OCI-LY7 (cell line): ENCODE data around the gene GAST. TPM values are rescaled to one million over a fixed set of nuclear protein-coding genes. Genes with fewer than 3 reads are reported as not detected.

Source experiments
- BruUV-seq: library from RNA; stranded (reverse); fragments of 400-500 nt; replicated peaks from 2 replicates; lab custom pipeline; 2021; lab: Mats Ljungman, UMichigan
- CTCF ChIA-PET: fragments of 300-600 bp; sonication (Branson Sonifier 250); formaldehyde crosslinking; loops from one replicate; lab custom pipeline; 2022; ENCODE audit warnings: antibody characterized with exemption; ENCODE audit not compliant: unreplicated experiment; lab: Charles Lee
- POLR2A ChIA-PET: fragments of 300-600 bp; sonication (Branson Sonifier 250); formaldehyde crosslinking; loops from one replicate; lab custom pipeline; 2022; ENCODE audit warnings: antibody characterized with exemption; lab: Charles Lee
- DNase-seq: peaks from one replicate; pipeline ENCODE4 v3.0.0-alpha.2; 2015; ENCODE audit warnings: low spot score
- H2AFZ ChIP-seq: fragments of 200-600 bp; sonication (generic), shearing (Covaris generic); 2 replicates; pipeline ENCODE4 v1.6.1; 2014; ENCODE audit warnings: mild to moderate bottlenecking, antibody characterized with exemption, low read length, moderate library complexity
- H3K27ac ChIP-seq: fragments of 200-600 bp; sonication (generic); 2 replicates; pipeline ENCODE4 v1.5.1; 2014; ENCODE audit warnings: mixed run types, low read depth, mild to moderate bottlenecking, moderate library complexity, low read length, inconsistent platforms; ENCODE audit not compliant: poor library complexity, severe bottlenecking
- H3K36me3 ChIP-seq: fragments of 200-600 bp; sonication (generic); 2 replicates; pipeline ENCODE4 v1.6.1; 2014; ENCODE audit warnings: mild to moderate bottlenecking, antibody characterized with exemption, low read length, moderate library complexity, mixed read lengths; ENCODE audit not compliant: insufficient read depth
- H3K4me1 ChIP-seq: fragments of 200-600 bp; sonication (generic); 2 replicates; pipeline ENCODE4 v1.5.1; 2014; ENCODE audit warnings: mild to moderate bottlenecking, low read length; ENCODE audit not compliant: insufficient read depth, poor library complexity, severe bottlenecking
- H3K4me2 ChIP-seq: fragments of 200-600 bp; sonication (generic); 2 replicates; pipeline ENCODE4 v1.6.1; 2014; ENCODE audit warnings: mild to moderate bottlenecking, low read length
- H3K4me3 ChIP-seq: fragments of 200-600 bp; sonication (generic); 2 replicates; pipeline ENCODE4 v1.5.1; 2014; ENCODE audit warnings: mild to moderate bottlenecking, low read depth, low read length; ENCODE audit not compliant: poor library complexity, severe bottlenecking
- H3K79me2 ChIP-seq: fragments of 200-600 bp; sonication (generic); 2 replicates; pipeline ENCODE4 v1.6.1; 2016; ENCODE audit warnings: low read depth, mild to moderate bottlenecking, low read length, moderate library complexity, mixed read lengths; ENCODE audit not compliant: insufficient read depth
- H3K9me2 ChIP-seq: fragments of 200-600 bp; sonication (generic); 2 replicates; pipeline ENCODE4 v1.6.1; 2016; ENCODE audit warnings: mild to moderate bottlenecking, low read length, mixed read lengths; ENCODE audit not compliant: insufficient read depth
- H3K9me3 ChIP-seq: fragments of 200-600 bp; sonication (generic); 2 replicates; pipeline ENCODE4 v1.6.1; 2014; ENCODE audit warnings: mild to moderate bottlenecking, mixed run types, low read length, mixed read lengths
- H4K20me1 ChIP-seq: fragments of 200-600 bp; sonication (generic); 2 replicates; pipeline ENCODE4 v1.6.1; 2014; ENCODE audit warnings: mild to moderate bottlenecking, antibody characterized with exemption, low read length, moderate library complexity, mixed read lengths; ENCODE audit not compliant: insufficient read depth
- EZH2phosphoT487 ChIP-seq: fragments of 200-600 bp; sonication (generic); IDR thresholded peaks from 2 replicates; pipeline ENCODE4 v1.6.1; 2018; ENCODE audit warnings: low read depth, borderline replicate concordance, mild to moderate bottlenecking, mixed run types, antibody characterized with exemption, low read length, moderate library complexity, mixed read lengths
- intact Hi-C: fragments of 100-400 bp; cut with micrococcal nuclease; formaldehyde crosslinking; loops from one replicate; pipeline ENCODE4 v1.10.0; 2022; ENCODE audit not compliant: unreplicated experiment
- total RNA-seq, 2 experiments: library from RNA; depleted of rRNA in 1 of 2; stranded (reverse); fragments of >200 nt in 1 of 2; shearing (Covaris generic) in 1 of 2; gene quantifications; 2 replicates each; pipeline ENCODE4 v1.2.3, GENCODE V29; 2014 to 2022
- TF ChIP-seq, protein P1 (sequence below): fragments of 200-600 bp; sonication (generic); conservative IDR thresholded peaks from 2 replicates; pipeline ENCODE4 v1.5.1; 2014; ENCODE audit warnings: mild to moderate bottlenecking, antibody characterized with exemption, low read length, moderate library complexity, mixed read lengths

Gene GAST
- total RNA-seq, 2 experiments from 2014 or later: not detected

DNA sequence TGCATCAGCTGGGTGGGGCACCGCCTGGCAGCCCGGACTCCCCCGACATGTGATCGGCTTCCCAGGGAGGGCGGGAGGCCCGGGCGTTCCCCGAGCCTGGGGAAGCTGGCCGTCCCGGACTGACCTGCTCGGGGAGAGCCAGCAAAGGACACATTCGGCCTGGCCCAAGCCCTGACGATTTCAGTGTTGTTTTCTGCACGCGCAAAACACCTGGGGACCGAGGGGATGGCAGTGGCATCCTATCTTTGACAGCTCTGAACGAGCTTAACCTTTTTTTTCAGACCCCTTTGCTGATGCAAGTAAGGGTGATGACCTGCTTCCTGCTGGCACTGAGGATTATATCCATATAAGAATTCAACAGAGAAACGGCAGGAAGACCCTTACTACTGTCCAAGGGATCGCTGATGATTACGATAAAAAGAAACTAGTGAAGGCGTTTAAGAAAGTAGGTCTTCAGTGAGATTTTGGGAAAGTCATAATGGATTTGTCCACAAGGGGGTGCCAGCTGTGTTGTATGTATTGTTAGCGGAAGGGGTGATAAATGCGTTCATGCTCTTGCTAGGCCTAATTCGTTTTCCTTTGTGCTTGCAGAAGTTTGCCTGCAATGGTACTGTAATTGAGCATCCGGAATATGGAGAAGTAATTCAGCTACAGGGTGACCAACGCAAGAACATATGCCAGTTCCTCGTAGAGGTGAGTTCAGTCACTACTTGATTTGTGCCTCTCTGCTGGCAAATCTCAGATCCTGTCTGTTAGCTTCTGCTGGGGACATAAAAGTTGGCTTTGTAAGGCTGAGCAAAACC is 22.4 kb upstream of the GAST start:
- Histone ChIP-seq H3K9me2 (no peaks in the 10 kb centered on the region), H2AFZ (no peak overlapping the region), H3K36me3 (peaks cover 56% of the 10 kb centered on the region), H3K9me3 (no peaks in the 10 kb centered on the region), H3K27ac (peak overlapping the region; percentile 88), H3K4me3 (peak overlapping the region; percentile 86), H4K20me1 (peaks cover 23% of the 10 kb centered on the region), H3K4me1 (peaks cover 20% of the 10 kb centered on the region), H3K79me2 (peaks cover 28% of the 10 kb centered on the region), H3K4me2 (peak overlapping the region; percentile 93)
- no TSS peak for BruUV-seq
- ChIA-PET CTCF (interaction anchor here (0.5 to 1.3 kb wide), 3 partner anchors 24 to 757 kb away, joined by 3 to 4 read pairs (median 4); no protein-coding TSS in a partner anchor), POLR2A (interaction anchor here (0.7 to 2.9 kb wide), 7 partner anchors 10 to 788 kb away, joined by 3 to 24 read pairs (median 4); no protein-coding TSS in a partner anchor)
- intact Hi-C loops: loop anchor here (10.0 kb wide), 1 partner anchor 1095 kb away; no protein-coding TSS in a partner anchor
- DNase-seq: peak; percentile 86
- TF ChIP-seq, protein P1, sequence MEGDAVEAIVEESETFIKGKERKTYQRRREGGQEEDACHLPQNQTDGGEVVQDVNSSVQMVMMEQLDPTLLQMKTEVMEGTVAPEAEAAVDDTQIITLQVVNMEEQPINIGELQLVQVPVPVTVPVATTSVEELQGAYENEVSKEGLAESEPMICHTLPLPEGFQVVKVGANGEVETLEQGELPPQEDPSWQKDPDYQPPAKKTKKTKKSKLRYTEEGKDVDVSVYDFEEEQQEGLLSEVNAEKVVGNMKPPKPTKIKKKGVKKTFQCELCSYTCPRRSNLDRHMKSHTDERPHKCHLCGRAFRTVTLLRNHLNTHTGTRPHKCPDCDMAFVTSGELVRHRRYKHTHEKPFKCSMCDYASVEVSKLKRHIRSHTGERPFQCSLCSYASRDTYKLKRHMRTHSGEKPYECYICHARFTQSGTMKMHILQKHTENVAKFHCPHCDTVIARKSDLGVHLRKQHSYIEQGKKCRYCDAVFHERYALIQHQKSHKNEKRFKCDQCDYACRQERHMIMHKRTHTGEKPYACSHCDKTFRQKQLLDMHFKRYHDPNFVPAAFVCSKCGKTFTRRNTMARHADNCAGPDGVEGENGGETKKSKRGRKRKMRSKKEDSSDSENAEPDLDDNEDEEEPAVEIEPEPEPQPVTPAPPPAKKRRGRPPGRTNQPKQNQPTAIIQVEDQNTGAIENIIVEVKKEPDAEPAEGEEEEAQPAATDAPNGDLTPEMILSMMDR: peak; percentile 85
- no peak for TF ChIP-seq EZH2phosphoT487

- Histone ChIP-seq H3K36me3 (peaks cover 64% of the 10 kb centered on the region), H2AFZ (no peak overlapping the region), H3K4me1 (peaks cover 20% of the 10 kb centered on the region), H3K9me2 (no peaks in the 10 kb centered on the region), H3K4me2 (peak overlapping the region; percentile 93), H3K27ac (peak overlapping the region; percentile 88), H4K20me1 (peaks cover 23% of the 10 kb centered on the region), H3K4me3 (peak overlapping the region; percentile 86), H3K79me2 (peaks cover 28% of the 10 kb centered on the region), H3K9me3 (no peaks in the 10 kb centered on the region)
- intact Hi-C loops: no loop called here
- TF ChIP-seq EZH2phosphoT487: no peak
- TF ChIP-seq, protein P1: no peak
- no TSS peak for BruUV-seq
- no peak for DNase-seq
- ChIA-PET CTCF (no interaction called here), POLR2A (interaction anchor here (0.5 to 2.9 kb wide), 3 partner anchors 11 to 317 kb away, joined by 3 to 24 read pairs (median 4); no protein-coding TSS in a partner anchor)
Observed at GRCh38 chr17:41690497-41690896, 21.6 kb upstream of the GAST start.
